ENCODE results near the gene NMNAT3.

NMNAT3 gene

DNA sequence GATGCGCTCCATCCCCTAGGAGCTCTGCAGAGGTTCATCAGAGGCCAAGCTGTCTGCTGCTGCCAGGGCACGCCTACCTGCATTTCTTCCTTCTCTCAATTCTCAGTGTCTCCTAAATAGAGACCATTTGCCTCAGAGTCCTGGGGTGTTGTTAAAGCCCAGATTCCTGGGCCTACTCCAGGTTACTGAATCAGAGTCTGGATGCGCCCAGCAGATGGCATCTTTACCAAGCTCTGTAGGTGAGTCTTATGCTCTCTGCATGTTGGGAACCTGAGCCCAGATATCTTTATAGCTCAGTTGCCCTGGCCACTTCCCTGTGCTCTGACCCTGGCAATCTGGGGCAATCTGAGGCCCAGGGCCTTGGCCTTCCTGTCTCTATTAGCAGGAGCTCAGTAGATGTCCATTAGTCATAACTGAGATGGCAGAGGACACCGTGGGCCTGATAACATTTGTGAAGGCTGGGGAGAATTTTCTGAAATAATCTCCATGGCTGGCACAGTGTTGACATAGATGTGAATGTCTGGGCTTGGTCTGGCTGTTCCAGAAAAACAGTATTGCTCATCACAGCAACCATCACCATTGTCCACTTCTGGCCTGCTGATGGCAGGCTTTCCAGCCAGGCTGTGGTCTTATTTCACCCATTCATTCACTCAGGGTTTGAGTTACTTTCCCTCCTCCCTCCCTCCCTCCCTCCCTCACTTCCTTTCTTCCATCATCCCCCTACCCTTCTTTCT, 125.0 kb downstream of the NMNAT3 start:
- FAIRE-seq (no peak), DNase-seq (ENCODE audit: insufficient read length, low spot score) (no peak)

DNA sequence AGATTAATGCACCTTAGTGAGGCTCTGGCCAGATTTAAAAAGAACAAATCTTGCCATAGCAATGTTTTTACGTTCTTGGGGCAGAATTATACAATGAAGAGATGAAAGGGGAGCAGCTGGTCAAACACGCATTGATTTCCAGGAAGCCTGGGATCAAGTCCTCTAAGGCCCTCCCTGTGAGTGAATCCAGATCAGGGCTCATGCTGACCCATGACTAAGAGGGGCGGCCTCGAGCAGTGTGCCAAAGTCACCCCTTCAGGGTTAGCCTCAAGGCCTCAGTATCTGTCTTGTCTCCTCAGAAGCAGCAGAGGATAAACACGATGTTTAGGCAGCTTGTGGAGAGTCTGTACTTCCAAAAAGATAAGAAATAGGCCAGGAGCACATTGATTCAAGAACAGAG, 129.0 kb downstream of the NMNAT3 start:
- DNase-seq (ENCODE audit: insufficient read length, low spot score) (no peak), FAIRE-seq (no peak)

DNA sequence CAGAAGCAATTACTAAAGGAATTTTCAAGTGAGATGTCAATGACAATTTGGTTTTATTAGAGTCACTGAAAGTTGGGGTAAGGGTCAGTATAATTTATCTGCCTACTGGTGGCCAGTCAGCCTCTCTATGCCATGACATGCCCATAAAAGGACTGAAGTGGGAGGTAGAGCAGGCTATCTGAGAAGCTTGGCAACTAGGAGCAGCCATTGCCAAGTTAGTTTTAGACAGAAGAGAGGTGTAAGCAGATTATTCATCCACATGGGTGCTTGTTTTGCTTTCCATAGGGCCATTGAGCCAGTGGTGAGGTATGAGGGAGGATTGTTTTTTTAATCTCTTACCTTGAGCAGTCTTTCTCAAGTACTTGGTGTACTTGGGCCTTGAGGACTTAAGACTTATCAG, 130.1 kb downstream of the NMNAT3 start:
- no peak for DNase-seq (ENCODE audit: insufficient read length, low spot score)
- no peak for FAIRE-seq

DNA sequence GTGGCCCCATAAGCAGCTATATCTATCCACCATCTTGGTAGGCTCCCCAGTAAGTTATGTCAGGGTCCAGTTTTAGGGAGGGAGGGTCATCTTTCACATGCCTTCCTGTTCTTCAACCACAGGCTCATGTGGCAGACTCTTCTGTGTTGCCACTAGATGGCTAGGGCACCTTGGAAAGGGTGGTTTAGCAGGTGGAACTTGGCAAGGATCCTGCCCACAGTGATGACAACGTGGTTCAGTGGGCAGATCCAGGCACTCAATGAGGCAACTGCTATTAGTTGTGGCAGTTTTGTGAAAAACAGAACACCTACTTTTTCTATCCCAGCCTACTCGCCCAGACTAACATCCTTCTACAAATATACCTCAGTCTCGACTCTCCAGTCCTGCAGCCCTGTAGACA, 131.0 kb downstream of the NMNAT3 start:
- FAIRE-seq (no peak), DNase-seq (ENCODE audit: insufficient read length, low spot score) (no peak)

DNA sequence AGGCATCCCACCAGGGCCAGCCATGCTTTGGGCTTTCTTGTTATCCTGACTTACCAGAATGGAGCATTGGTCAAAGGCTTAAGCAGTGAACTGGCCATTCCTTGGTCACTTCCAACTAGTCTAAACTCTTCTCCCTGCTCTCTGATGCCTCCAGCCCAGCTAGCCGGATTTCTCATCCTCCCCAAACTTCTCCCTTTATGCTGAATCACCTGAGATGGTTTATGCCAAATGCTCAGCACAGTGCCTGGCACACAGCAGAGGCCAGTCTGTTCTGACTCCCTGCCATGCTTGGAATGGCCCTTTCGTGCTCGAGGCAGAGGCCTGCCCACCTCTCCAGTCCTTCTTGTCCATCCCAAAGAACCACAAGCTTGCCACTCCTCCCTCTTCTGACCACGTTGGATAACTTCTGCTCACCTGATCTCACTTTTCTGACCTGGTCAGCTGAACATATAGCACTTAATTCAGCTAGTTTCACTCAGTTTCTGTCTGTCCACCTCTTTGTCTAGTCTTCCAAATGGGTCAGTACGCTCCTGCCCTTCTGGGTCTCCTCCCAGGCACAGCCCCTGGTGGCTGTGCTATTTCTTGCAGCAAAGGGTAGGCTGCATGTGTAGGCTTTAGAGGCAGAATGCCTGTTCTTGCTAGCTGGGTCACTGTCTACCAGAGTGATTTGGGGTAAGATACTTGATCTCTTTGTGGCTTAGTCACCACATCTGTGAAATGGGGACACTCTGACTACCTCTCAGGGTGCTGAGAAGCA, 136.1 kb downstream of the NMNAT3 start:
- FAIRE-seq (no peak), DNase-seq (ENCODE audit: insufficient read length, low spot score) (no peak)

DNA sequence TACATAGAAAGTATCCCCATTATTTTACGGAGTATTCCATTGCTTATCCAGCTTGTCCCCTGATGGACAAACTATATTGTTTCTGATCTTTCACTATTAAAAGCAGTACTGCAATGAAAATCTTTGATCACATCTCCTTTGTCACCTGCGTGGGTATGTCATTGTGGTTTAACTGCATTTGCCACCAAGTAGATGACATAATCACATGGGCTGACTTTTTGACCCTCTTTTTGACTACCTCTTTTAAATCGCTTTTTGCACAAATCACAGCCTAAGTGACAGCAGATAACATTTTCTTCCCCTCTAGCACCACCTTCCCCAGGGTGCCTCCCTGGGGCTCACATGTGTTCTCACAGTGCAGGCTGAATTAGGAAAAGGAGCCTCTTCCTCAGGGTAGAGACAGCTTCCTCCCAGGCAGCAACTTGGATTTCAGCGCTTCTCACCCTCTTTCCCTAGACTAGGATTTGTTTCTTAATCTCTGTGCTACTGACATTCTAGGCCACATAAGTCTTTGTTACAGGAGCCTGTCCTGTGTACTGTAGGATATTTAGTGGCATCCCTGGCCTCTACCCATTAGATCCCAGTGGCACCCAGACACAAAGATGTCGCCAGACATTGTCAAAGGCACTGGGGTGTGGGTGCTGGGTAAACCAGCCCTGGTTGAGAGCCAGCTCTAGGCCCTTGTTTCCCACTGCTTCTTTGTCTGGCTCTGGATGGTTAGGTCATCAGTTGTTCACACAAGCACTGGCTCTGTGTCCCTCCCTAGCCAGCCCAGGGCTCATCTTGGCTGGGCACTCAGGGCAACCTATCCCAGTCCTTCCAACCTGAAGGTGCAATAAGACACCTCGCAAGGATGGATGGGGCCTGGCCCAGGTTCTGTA, 136.9 kb downstream of the NMNAT3 start:
- DNase-seq (ENCODE audit: insufficient read length, low spot score) (no peak), FAIRE-seq (no peak)

DNA sequence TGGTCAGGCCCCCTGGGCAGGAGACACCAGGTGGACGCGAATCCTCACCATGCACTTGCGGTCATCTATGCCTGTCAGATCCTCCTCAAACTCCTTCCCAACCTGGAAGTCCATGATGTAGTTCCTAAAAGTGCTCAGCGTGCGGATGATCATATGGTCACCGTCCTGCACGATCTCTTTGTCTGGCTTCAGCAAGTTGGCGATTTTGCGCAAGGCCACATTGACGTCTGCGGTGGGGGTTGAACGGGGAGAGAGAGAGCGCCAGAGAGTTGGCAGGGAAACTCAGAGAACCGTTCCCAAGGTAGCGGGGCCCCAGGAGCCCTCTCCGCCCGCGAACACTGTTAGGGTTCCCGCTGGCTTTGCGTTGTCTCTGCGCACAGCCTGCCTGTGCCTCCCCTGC, 139.0 kb downstream of the NMNAT3 start:
- FAIRE-seq = no peak
- no peak for DNase-seq (ENCODE audit: insufficient read length, low spot score)

DNA sequence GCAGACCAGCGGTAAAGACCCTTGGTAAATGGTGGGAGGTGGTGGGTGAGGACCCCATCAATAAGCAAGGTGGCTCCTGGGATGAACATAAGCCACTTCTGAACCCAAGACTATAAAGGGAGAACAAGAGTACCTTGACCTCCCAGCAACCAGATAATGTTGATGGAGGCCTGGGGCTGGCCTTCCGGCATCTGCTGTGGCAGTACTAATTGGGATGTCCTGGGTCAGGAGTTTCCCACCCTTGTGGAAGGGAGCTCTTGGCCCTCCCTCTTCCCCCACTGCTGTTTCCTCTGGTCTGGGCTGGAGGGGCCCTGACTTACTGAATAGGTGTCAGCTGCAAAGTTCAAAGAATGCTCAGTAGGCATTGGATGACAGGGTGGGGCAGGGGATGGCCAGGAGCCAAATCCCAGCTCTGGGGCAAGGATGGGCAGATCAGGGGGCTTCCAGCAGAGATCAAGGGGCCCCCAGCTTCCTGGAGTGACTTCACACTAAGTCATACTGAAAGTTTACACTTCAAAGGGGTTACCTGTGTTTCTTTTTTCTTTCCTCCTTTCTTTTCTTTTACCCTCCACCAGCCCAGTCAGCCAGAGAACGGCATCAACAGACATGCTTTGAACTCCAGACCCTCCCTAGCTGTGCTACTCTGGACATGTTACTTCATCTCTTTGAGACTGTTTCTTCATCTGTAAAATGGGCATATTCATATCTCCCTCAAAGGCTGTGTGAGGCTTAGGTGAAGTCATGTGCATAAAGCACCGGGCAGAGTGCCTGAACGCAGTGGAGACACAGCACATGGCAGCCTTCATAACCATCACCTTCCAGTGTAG, 139.8 kb downstream of the NMNAT3 start:
- no peak for FAIRE-seq
- no peak for DNase-seq (ENCODE audit: insufficient read length, low spot score)

DNA sequence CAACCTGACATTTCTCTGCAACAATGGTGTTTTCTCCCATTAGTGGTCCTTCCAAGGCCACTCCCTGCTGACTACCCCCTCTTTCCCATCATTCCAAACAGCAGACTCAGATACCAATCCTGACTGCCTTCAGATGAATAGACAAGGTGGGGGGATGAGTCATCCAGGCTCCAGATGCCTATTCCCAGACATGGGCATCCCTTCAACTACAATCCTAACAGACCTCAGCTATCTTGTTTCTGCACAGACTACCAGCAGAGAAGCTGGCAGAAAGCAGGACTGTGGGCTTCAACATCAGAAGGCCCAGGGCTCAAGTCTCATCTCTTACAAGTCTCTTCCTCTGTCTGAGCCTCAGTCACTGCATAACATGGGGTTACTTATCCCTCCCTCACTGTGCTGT, 140.4 kb downstream of the NMNAT3 start:
- DNase-seq (ENCODE audit: insufficient read length, low spot score) (no peak), FAIRE-seq (no peak)

DNA sequence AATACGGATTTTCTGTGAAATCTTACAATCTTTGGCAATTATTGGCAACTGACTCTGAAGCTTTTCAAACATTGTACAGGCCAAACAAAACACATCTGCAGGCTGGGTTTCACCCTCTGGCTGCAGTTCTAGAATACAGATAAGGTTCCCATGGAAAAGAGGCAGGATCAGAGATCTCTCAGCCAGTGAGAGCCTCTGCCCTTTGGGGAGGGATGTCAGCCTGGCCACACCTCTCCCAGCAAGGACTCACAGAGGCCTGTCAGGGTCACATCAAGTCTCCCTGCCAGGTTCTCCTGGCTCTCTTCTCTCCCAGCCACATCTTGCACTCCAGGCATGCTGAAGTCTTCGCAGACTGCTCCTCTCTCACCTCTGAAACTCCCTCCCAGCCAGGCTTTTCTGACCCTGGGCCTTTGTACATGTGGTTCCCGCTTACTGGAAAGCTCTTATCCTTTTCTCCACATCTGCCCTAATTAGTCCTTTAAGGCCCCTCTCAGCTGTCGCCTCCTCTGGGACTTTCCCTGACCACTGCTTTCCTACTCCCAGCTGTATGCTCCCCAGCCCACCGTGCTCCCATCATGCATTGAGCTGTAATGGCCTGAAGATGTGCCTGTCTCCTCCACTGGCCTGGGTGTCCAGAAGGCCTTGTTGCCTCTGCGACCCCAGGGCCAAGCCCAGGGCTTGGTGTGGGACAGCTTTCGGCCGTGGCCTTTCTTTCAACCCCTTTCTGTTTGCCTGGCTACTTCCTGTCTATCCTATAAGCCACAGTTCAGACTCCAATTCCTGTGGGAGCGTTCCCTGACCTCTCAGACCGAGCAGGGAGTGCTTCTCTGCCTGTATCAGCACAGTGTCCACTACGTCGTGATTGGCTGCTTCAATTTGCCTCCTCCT, 142.5 kb downstream of the NMNAT3 start:
- no peak for FAIRE-seq

DNA sequence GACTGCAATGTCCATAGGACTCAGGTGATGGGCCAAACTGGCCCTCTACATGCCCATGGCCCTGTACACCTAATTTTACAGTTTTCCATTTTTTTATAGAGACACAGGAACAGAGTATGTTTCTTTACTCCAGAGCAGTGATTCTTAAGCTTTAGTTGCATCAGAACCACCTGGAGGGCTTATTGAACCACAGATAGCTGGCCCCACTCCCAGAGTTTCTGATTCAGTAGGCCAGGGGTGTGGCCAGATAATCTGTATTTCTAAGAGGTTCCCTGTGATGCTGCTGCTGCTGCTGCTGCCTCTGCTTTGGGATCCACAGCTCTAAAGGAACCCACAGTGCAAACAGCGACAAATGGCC, 143.3 kb downstream of the NMNAT3 start:
- FAIRE-seq (no peak), DNase-seq (ENCODE audit: insufficient read length, low spot score) (peak; percentile 22)

More for the DNA sequence above, 142.5 kb downstream of the NMNAT3 start:
- DNase-seq (ENCODE audit: insufficient read length, low spot score) = no peak

DNA sequence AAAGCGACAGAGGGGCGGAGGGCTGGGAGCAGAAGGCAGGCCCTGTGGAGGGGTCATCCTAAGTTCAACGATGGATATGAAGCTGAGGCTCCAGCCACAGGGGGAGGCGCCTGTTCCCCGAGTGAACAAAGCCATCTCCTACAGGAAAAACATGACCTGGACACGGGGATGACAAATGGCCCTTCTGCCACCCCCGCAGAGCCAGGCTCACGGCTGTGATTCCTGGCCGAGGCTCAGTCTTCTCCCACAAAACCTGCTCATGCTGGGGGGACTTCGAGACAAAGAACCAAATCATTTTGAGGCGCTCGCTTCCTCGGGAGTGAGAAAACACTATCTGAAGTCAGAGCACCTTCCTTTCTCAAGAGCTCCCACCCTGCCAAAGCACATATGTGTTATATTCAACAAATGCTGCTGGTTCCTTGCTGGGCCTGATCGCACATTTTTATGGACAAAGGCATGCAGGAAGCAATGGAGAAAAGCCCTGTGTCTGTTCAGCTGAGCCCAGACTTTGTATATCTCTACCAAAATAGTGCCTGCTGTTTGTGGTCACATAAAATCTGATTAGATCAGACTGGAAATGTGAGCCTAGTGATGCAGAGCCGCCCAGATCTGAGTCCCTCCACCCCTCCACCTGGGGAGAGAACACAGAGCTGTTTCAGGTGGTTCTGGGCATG, 143.9 kb downstream of the NMNAT3 start:
- DNase-seq (ENCODE audit: insufficient read length, low spot score) (no peak), FAIRE-seq (no peak)

DNA sequence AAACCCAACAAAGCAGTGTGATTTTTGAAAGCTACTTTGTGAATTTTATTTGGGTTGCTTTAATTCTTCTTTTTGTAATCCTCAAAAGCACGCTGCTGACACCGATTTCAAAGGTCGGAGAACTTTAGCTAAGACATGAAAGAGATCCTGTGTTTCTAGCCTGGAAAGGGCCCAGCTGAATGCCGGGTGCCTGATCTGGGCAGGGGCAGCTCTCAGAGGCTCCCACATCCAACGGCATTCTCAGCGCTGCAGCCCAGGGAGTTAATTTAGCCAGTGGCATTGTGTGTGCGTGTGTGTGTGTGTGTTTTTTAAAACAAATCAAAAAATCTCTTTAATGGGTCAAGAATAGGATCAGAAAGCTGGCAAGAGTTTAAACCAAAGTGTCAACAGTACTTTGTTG, 144.8 kb downstream of the NMNAT3 start:
- FAIRE-seq (no peak), DNase-seq (ENCODE audit: insufficient read length, low spot score) (no peak)

DNA sequence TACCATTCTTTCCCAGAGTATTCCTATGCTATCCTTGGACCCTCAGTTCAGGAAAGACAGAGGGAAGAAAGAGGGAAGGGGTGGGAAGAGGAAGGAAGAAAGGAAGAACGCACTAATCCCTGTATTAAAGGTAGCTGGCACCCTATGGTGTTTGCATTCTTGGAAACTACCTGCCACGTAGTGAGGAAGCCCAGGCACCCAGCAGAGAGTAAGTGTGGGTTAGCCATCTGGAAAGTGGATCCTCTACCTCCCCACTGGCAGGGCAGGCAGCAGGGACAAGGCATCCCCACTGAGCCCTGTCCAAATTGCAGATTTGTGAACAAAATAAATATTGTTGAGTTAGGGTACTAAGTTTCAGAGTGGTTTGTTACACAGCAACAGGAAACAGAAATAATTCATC, 147.1 kb downstream of the NMNAT3 start:
- FAIRE-seq = no peak
- DNase-seq (ENCODE audit: insufficient read length, low spot score) = no peak

DNA sequence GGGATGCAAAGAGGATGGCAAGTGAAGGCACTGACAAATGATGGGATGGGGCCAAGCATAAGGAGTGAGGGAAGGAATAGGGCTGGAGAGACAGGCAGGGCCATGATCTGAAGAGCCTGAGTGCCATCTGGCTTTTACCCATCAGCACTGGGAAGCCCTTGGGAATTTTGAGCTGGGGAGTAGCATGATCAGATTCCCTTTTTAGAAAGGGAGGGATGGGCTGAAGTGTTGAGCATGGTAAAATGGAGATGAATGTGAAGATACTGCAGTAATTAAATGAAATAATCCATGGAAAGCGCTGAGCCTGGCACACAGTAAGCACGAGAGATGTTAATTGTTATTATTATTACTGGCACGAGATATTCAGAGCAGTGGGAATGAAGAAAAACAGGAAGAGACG, 148.1 kb downstream of the NMNAT3 start:
- DNase-seq (ENCODE audit: insufficient read length, low spot score) = no peak
- FAIRE-seq = no peak

DNA sequence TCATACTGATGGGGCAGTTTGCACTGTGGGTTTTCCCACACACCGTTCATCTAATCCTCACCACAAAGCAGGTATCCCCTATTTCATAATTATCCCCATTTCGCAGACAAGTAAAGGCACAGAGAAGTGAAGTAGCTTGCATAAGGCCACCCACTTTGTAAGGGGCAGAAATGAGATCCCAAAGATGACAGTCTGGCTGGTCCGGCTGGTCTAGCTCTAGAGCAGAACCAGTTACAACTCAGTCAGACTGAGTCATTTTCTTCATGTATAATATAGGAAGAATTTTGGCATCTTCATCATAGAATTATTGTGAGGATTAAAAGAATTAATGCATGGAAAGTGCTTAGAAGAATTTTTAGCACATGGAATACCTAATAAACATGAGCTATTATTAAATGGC, 148.8 kb downstream of the NMNAT3 start:
- DNase-seq (ENCODE audit: insufficient read length, low spot score) (no peak), FAIRE-seq (no peak)

DNA sequence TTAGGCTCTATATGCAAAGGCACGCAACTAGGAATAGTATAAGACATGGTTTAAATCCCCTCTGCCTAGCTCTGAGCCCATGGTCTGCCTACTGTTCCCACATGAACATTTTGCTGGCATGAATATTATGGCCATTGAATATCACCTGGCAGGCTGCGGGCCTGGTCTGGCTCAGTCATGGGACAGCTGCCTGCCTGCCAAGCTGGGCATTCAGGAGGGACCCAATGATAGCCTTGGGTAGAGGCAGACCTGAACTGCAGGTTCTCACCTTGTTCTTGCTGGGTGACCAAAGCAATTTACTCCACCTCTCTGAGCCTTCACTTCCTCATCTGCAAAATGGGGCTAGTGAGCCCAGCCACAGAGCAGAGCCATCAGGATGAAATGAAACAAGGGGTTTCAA, 149.5 kb downstream of the NMNAT3 start:
- FAIRE-seq = no peak

DNA sequence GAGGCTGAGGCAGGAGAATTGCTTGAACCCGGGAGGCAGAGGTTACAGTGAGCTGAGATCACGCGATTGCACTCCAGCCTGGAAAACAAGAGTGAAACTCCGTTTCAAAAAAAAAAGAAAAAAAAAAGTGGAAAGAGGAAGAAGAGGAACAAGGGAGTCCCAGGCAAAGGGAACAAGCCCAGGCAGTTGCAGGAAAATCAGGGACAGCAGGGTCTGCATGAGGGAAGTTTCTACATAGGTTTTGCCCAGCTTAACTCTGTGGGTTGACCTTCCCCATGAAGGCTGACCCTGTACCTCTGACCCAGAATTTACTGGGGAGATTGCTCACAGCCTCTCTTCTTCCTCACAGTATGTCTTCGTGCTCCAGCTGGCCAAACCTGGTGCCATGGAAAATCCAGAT, 150.5 kb downstream of the NMNAT3 start:
- no peak for DNase-seq (ENCODE audit: insufficient read length, low spot score)
- FAIRE-seq = no peak

More for the DNA sequence above, 149.5 kb downstream of the NMNAT3 start:
- no peak for DNase-seq (ENCODE audit: insufficient read length, low spot score)

DNA sequence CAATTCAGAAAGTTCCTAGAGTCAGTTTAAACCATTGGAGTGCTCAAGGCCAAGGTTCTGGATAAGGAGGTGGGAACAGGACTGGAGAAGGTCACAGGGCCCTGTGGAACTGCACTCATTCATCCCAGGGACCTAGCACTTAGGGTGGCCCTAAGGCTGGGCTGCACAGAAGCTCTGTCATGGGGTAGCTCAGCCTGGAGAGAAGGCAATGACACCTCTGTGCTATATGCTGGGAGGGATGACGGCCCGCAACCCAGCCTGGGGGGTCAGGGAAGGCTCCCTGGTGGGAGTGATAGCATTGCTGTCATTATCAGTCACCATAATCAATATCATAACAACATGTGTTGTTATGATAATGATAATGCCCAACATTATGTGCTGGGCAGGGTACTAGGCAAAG, 151.6 kb downstream of the NMNAT3 start:
- no peak for FAIRE-seq
- DNase-seq (ENCODE audit: insufficient read length, low spot score) = no peak

All from HTR-8/SVneo (cell line).